B cell (primary cell): ENCODE measurements around the gene DNAJC7. TPM values are rescaled to one million over a fixed set of nuclear protein-coding genes. Genes with fewer than 3 reads are reported as not detected.

Source experiments
- ATAC-seq: fragments of 200-7000 bp; cut with Tn5 transposase; one replicate; pipeline ENCODE4 v1.10.0; 2021; ENCODE audit warnings: low read depth, mild to moderate bottlenecking, moderate number of reproducible peaks, moderate library complexity
- CTCF ChIA-PET: fragments of 350-600 bp; sonication (Branson Sonifier 250); formaldehyde crosslinking; loops from one replicate; lab custom pipeline; 2021; ENCODE audit warnings: antibody characterized with exemption, inconsistent platforms; lab: Charles Lee
- POLR2A ChIA-PET: fragments of 350-600 bp; sonication (Branson Sonifier 250); formaldehyde crosslinking; loops from one replicate; lab custom pipeline; 2021; ENCODE audit warnings: antibody characterized with exemption; lab: Charles Lee
- DNase-seq: peaks from one replicate; pipeline ENCODE4 v3.0.0; 2013
- H2AFZ ChIP-seq: 2 replicates; pipeline ENCODE4 v1.6.1; 2012; ENCODE audit warnings: mild to moderate bottlenecking, low read depth, low read length; ENCODE audit not compliant: insufficient read depth, poor library complexity, severe bottlenecking
- H3K27ac ChIP-seq, 2 donors: 1 replicate in 1 of 2; 2 replicates in 1 of 2; pipeline ENCODE4 v1.5.1; 2012 to 2013; ENCODE audit warnings: low read length in 2 of 2, mild to moderate bottlenecking in 2 of 2, moderate library complexity in 1 of 2
- H3K27me3 ChIP-seq, 4 experiments: fragments of 200-600 bp in 1 of 4; sonication (generic) in 1 of 4; replicated peaks in 1 of 4; 1 replicate in 2 of 4; 2 replicates in 2 of 4; pipeline versions ENCODE4 v1.6.1 to v1.7.0; 2013 to 2016; ENCODE audit warnings: low read length in 3 of 4, mild to moderate bottlenecking in 2 of 4, mixed read lengths in 1 of 4, moderate library complexity in 1 of 4; ENCODE audit not compliant: insufficient read depth in 4 of 4, control insufficient read depth in 3 of 4; ENCODE audit errors: control extremely low read depth in 1 of 4
- H3K36me3 ChIP-seq, 2 experiments: replicated peaks in 1 of 2; 1 replicate in 1 of 2; 2 replicates in 1 of 2; pipeline versions ENCODE4 v1.6.1 to v1.7.1; 2013; ENCODE audit warnings: low read length in 1 of 2; ENCODE audit not compliant: insufficient read depth in 2 of 2, control insufficient read depth in 1 of 2; ENCODE audit errors: control extremely low read depth in 1 of 2, extremely low read depth in 1 of 2
- H3K4me1 ChIP-seq, 2 donors: fragments of 200-600 bp in 1 of 2; sonication (generic) in 1 of 2; 1 replicate in 1 of 2; 2 replicates in 1 of 2; pipeline versions ENCODE4 v1.5.1 to v1.6.1; 2013 to 2017; ENCODE audit warnings: low read length in 2 of 2; ENCODE audit not compliant: control insufficient read depth in 2 of 2, insufficient read depth in 2 of 2
- H3K4me2 ChIP-seq: replicated peaks from 2 replicates; pipeline ENCODE3; 2012; ENCODE audit warnings: mild to moderate bottlenecking, low read depth, low read length; ENCODE audit not compliant: poor library complexity, severe bottlenecking
- H3K4me3 ChIP-seq, 5 experiments: fragments of 200-600 bp in 1 of 5; sonication (generic) in 1 of 5; 1 replicate in 3 of 5; 2 replicates in 2 of 5; pipeline versions ENCODE4 v1.5.1 to v1.7.0; 2011 to 2016; ENCODE audit warnings: low read length in 4 of 5, mild to moderate bottlenecking in 4 of 5, low read depth in 2 of 5, control low read depth in 1 of 5, moderate library complexity in 1 of 5; ENCODE audit not compliant: insufficient read depth in 1 of 5; ENCODE audit errors: control extremely low read depth in 1 of 5, extremely low read depth in 1 of 5
- H3K79me2 ChIP-seq: fragments of 200-600 bp; sonication (generic); one replicate; pipeline ENCODE4 v1.6.0; 2016; ENCODE audit warnings: low read length; ENCODE audit not compliant: control insufficient read depth, insufficient read depth
- H3K9ac ChIP-seq: fragments of 200-600 bp; sonication (generic); 2 replicates; pipeline ENCODE4 v1.6.1; 2017; ENCODE audit warnings: mild to moderate bottlenecking, low read length, moderate library complexity
- H3K9me3 ChIP-seq, 3 donors: one replicate each; pipeline versions ENCODE4 v1.6.1 to v1.7.1; 2013; ENCODE audit warnings: low read length in 2 of 3; ENCODE audit not compliant: control insufficient read depth in 2 of 3, insufficient read depth in 1 of 3; ENCODE audit errors: control extremely low read depth in 1 of 3
- H4K20me1 ChIP-seq: 2 replicates; pipeline ENCODE4 v1.6.0; 2012; ENCODE audit warnings: mild to moderate bottlenecking, low read length; ENCODE audit not compliant: insufficient read depth, control insufficient read depth, poor library complexity, severe bottlenecking
- H3K27ac Mint-ChIP-seq: one replicate; pipeline ENCODE4 v1.8.0; 2021; ENCODE audit warnings: mixed read lengths
- H3K27me3 Mint-ChIP-seq: one replicate; pipeline ENCODE4 v1.8.0; 2021; ENCODE audit warnings: mixed read lengths
- H3K4me1 Mint-ChIP-seq: one replicate; pipeline ENCODE4 v1.8.0; 2021; ENCODE audit warnings: mixed read lengths
- H3K4me3 Mint-ChIP-seq: one replicate; pipeline ENCODE4 v1.8.0; 2021; ENCODE audit warnings: mixed read lengths
- H3K9me3 Mint-ChIP-seq: one replicate; pipeline ENCODE4 v1.8.0; 2022; ENCODE audit warnings: mixed read lengths; ENCODE audit not compliant: insufficient read depth
- CTCF ChIP-seq: fragments of 200-600 bp; IDR thresholded peaks from one replicate; pipeline ENCODE4 v1.8.0; 2022; ENCODE audit warnings: antibody characterized with exemption, mild to moderate bottlenecking
- EZH2 ChIP-seq: IDR thresholded peaks from 2 replicates; pipeline ENCODE4 v1.6.1; 2012; ENCODE audit warnings: borderline replicate concordance, low read depth, mild to moderate bottlenecking, moderate library complexity, low read length; ENCODE audit not compliant: insufficient read depth, poor library complexity, severe bottlenecking
- WGBS: methylation state at CpG from one replicate; pipeline ENCODE4 v1.1.5; 2013; ENCODE audit warnings: missing lambda C conversion rate; ENCODE audit not compliant: insufficient coverage; 5-methylcytosine and 5-hydroxymethylcytosine counted together
- intact Hi-C: fragments of 100-400 bp; cut with micrococcal nuclease; formaldehyde crosslinking; loops from one replicate; pipeline ENCODE4 v1.10.0; 2022
- polyA plus RNA-seq: library from polyadenylated mRNA; depleted of rRNA; stranded (reverse); fragments of >200 nt; gene quantifications from 2 replicates; pipeline ENCODE4 v1.2.3, GENCODE V29; 2012
- total RNA-seq, 2 donors: library from RNA; stranded (reverse); fragments of 120-200 nt in 1 of 2; gene quantifications; 1 replicate in 1 of 2; 2 replicates in 1 of 2; pipeline versions ENCODE4 v1.2.3 to v1.2.4, GENCODE V29; 2013 to 2022

Gene DNAJC7
- total and polyA plus RNA-seq, 2 donors (not counting 1 experiment from before 2014, with no cell fraction given), result 22.0 to 152 TPM

GRCh38 chr17:41937970-41938954 is 79.0 kb downstream of the DNAJC7 start:
- WGBS, result 93% methylated on average over 10 of the region's 19 CpGs
- Histone ChIP-seq H3K9me3 (no peaks in the 10 kb centered on the region), H3K4me1 (no peaks in the 10 kb centered on the region), H3K27ac (no peak overlapping the region), H3K4me2 (no peak overlapping the region), H3K27me3 (no peaks in the 10 kb centered on the region), H3K36me3 (no peaks in the 10 kb centered on the region), H3K4me3 (no peak overlapping the region), H3K79me2 (no peaks in the 10 kb centered on the region), H3K9ac (no peak overlapping the region), H4K20me1 (no peaks in the 10 kb centered on the region), H2AFZ (no peak overlapping the region)
- POLR2A ChIA-PET, result no interaction called here
- CTCF ChIA-PET, result interaction anchor here (0.5 to 1.1 kb wide), 3 partner anchors 25 to 447 kb away, joined by 3 to 5 read pairs (median 4); no protein-coding TSS in a partner anchor
- TF ChIP-seq CTCF, result no peak
- Mint-ChIP-seq H3K4me1 (no peaks in the 10 kb centered on the region), H3K9me3 (no peaks in the 10 kb centered on the region), H3K27me3 (peaks cover 3% of the 10 kb centered on the region), H3K4me3 (no peak overlapping the region), H3K27ac (no peak overlapping the region)
- intact Hi-C loops, result no loop called here
- no peak for ATAC-seq
- no peak for DNase-seq

- Histone ChIP-seq H3K36me3 (no peaks in the 10 kb centered on the region), H3K79me2 (no peaks in the 10 kb centered on the region), H3K9me3 (no peaks in the 10 kb centered on the region), H3K27ac (no peak overlapping the region), H3K4me3 (no peak overlapping the region), H4K20me1 (no peaks in the 10 kb centered on the region), H2AFZ (no peak overlapping the region), H3K4me2 (no peak overlapping the region), H3K4me1 (peaks cover 4 to 14% of the 10 kb centered on the region in 2 donors), H3K27me3 (no peaks in the 10 kb centered on the region), H3K9ac (no peak overlapping the region)
- Mint-ChIP-seq H3K4me3 (no peak overlapping the region), H3K9me3 (no peaks in the 10 kb centered on the region), H3K4me1 (peaks cover 8% of the 10 kb centered on the region), H3K27me3 (no peaks in the 10 kb centered on the region), H3K27ac (no peak overlapping the region)
- POLR2A ChIA-PET, result interaction anchor here (0.9 kb wide), 1 partner anchor 31 kb away, joined by 3 read pairs; the partner anchor contains the start of gene CNP
- TF ChIP-seq EZH2 (no peak), CTCF (no peak)
- 100% methylated on average over 6 of the region's 6 CpGs for WGBS
- CTCF ChIA-PET, result no interaction called here
- DNase-seq (no peak), ATAC-seq (no peak)
- intact Hi-C loops, result no loop called here
Measured at GRCh38 chr17:41935641-41936040, 81.6 kb downstream of the DNAJC7 start.
